ENCODE measurements around the gene DLGAP1. TPM values are rescaled to one million over a fixed set of nuclear protein-coding genes. Genes with fewer than 3 reads are reported as not detected.

Gene DLGAP1
- total and polyA plus RNA-seq, 2 of the 4 experiments (the other 2 are of a cell fraction) = under 0.01 to 0.09 TPM

- H3K4ac ChIP-seq (ENCODE audit: low read depth, low read length) = peak overlapping the region; percentile 99
- DNase-seq (peak; percentile 98), ATAC-seq (ENCODE audit: low read depth) (peak; percentile 40)
- peak overlapping the region; percentile 100 for H3K9ac ChIP-seq (ENCODE audit: low read depth, low read length)
- H3K4me3 ChIP-seq (ENCODE audit: insufficient read depth, low read depth, low read length) = peak overlapping the region; percentile 49
- ChIA-PET CTCF (interaction anchor here (0.7 to 2.5 kb wide), 5 partner anchors 10 to 62 kb away, joined by 3 to 9 read pairs (median 6); no protein-coding TSS in a partner anchor), POLR2A (ENCODE audit: unreplicated experiment) (interaction anchor here (0.9 to 3.0 kb wide), 10 partner anchors 10 to 157 kb away, joined by 3 to 26 read pairs (median 8); no protein-coding TSS in a partner anchor)
- peak overlapping the region; percentile 100 for H4K5ac ChIP-seq (ENCODE audit: low read depth, low read length)
- H4K20me1 ChIP-seq (ENCODE audit: insufficient read depth, low read length) = no peaks in the 10 kb centered on the region
- peak overlapping the region; percentile 87 for H2BK15ac ChIP-seq (ENCODE audit: low read depth, low read length)
- peak overlapping the region; percentile 99 for H3K18ac ChIP-seq (ENCODE audit: low read depth, low read length)
- H3K4me2 ChIP-seq (ENCODE audit: low read depth, low read length) = peak overlapping the region; percentile 100
- peak overlapping the region; percentile 99 for H3K14ac ChIP-seq (replicated peaks; ENCODE audit: low read depth, low read length)
- no peaks in the 10 kb centered on the region for H3K9me3 ChIP-seq (ENCODE audit: control insufficient read depth, insufficient read depth, low read length)
- H4K91ac ChIP-seq (ENCODE audit: insufficient read depth, low read depth, low read length) = peak overlapping the region; percentile 99
- H4K8ac ChIP-seq (ENCODE audit: low read depth in 2 of 2, low read length in 2 of 2) = peak overlapping the region; percentile 98
- H3K9me1 ChIP-seq (ENCODE audit: insufficient read depth, low read length) = peaks cover 5% of the 10 kb centered on the region; the same call in 1 of the 2 replicates
- peaks cover 10 to 43% of the 10 kb centered on the region in 2 experiments for H3K79me1 ChIP-seq (ENCODE audit: low read depth in 1 of 2, low read length in 2 of 2)
- H2AFZ ChIP-seq (replicated peaks; ENCODE audit: low read length, poor library complexity) = peak overlapping the region; percentile 39
- dilution Hi-C loops (cut with HindIII; ENCODE audit: low sequenced_read_pairs, unreplicated experiment) (no loop called here), intact Hi-C loops (cut with micrococcal nuclease) (loop anchor here (1.0 to 5.0 kb wide), 4 partner anchors 49 to 342 kb away; partner anchors contain the start of gene MYL12B), in situ Hi-C loops (cut with MboI; ENCODE audit: low sequenced_read_pairs) (loop anchor here (25.0 kb wide), 1 partner anchor 617 kb away; no protein-coding TSS in a partner anchor)
- H2BK120ac ChIP-seq (ENCODE audit: low read depth, low read length) = peak overlapping the region; percentile 99
- H3K27ac ChIP-seq (ENCODE audit: insufficient read depth, low read length) = peak overlapping the region; percentile 100
- peak overlapping the region; percentile 97 for H2BK20ac ChIP-seq (ENCODE audit: low read depth, low read length)
- H2BK5ac ChIP-seq (ENCODE audit: low read depth, low read length, poor library complexity, severe bottlenecking) = peak overlapping the region; percentile 100
- H2AK5ac ChIP-seq (ENCODE audit: low read depth, low read length) = peak overlapping the region; percentile 91
- no peaks in the 10 kb centered on the region for H3K27me3 ChIP-seq (ENCODE audit: control insufficient read depth, insufficient read depth, low read length)
- peak overlapping the region; percentile 100 for H3K23ac ChIP-seq (ENCODE audit: low read depth, low read length)
- BruUV-seq (replicated peaks) = TSS peak; percentile 91
- peak overlapping the region; percentile 95 for H2AK9ac ChIP-seq (replicated peaks; ENCODE audit: low read depth, low read length, poor library complexity)
- peak overlapping the region; percentile 99 for H3K56ac ChIP-seq (ENCODE audit: extremely low read depth, insufficient read depth, low read length)
- H3K4me1 ChIP-seq (ENCODE audit: control insufficient read depth, insufficient read depth, low read length) = peaks cover 12% of the 10 kb centered on the region
- WGBS, 2 experiments (ENCODE audit: extremely low coverage in 2 of 2, insufficient read length in 1 of 2) = 0% methylated on average over 8 of the region's 12 CpGs; no CpG with 5 or more reads in 1 of the 2 experiments
- H3K36me3 ChIP-seq (ENCODE audit: control insufficient read depth, insufficient read depth, low read length) = no peaks in the 10 kb centered on the region
- TF ChIP-seq RCOR1 (IDR thresholded peaks at IDR 0.05; ENCODE audit: insufficient replicate concordance, low read length) = no peak
- 0 out of 2 replicates have a peak, but pooled peaks have one; percentile 4 for TF ChIP-seq RAD21 (IDR thresholded peaks at IDR 0.05; ENCODE audit: low read length)
- TF ChIP-seq CTCF (conservative IDR thresholded peaks at IDR 0.05; ENCODE audit: low read depth, low read length) = no peak
- peak; percentile 91 for TF ChIP-seq CEBPB (IDR thresholded peaks at IDR 0.05; ENCODE audit: low read depth, low read length)
- TF ChIP-seq SMC3 (IDR thresholded peaks at IDR 0.05; ENCODE audit: low read depth, low read length) = no peak
- no peak for TF ChIP-seq RFX5 (IDR thresholded peaks at IDR 0.05; ENCODE audit: low read depth, low read length)
- peak; percentile 91 for TF ChIP-seq POLR2A (IDR thresholded peaks at IDR 0.05; ENCODE audit: low read depth, low read length)
- peak; percentile 6; the same call in 1 of the 2 replicates for TF ChIP-seq BHLHE40 (IDR thresholded peaks at IDR 0.05; ENCODE audit: low read depth, low read length)
- TF ChIP-seq ELK1 (IDR thresholded peaks at IDR 0.05; ENCODE audit: borderline replicate concordance, low read depth, low read length) = no peak
- no peak for TF ChIP-seq USF2 (IDR thresholded peaks at IDR 0.05; ENCODE audit: low read depth, low read length)
- peak; percentile 97 for TF ChIP-seq FOS (IDR thresholded peaks at IDR 0.05; ENCODE audit: low read depth, low read length)
- TF ChIP-seq NFE2L2 (IDR thresholded peaks at IDR 0.05; ENCODE audit: low read depth, low read length) = peak; percentile 87
Measured at GRCh38 chr18:3604498-3605408, 850.4 kb downstream of the DLGAP1 start.
